NCI-H1105 treated with DMSO at 0.1 percent for 48 hours (cell line): Measurements from ENCODE around the gene LYRM9.
A peak's percentile ranks its signal among the peaks of the same experiment; 100 is the strongest.
"Not testable (repeated sequence)": the region's sequence is repeated elsewhere in the genome, so short reads cannot be mapped to it uniquely, and the experiment has no call there.

Experiments used
- DNase-seq: peaks from one replicate; lab custom pipeline; 2025; lab: John Stamatoyannopoulos, UW

The LYRM9 gene

DNA sequence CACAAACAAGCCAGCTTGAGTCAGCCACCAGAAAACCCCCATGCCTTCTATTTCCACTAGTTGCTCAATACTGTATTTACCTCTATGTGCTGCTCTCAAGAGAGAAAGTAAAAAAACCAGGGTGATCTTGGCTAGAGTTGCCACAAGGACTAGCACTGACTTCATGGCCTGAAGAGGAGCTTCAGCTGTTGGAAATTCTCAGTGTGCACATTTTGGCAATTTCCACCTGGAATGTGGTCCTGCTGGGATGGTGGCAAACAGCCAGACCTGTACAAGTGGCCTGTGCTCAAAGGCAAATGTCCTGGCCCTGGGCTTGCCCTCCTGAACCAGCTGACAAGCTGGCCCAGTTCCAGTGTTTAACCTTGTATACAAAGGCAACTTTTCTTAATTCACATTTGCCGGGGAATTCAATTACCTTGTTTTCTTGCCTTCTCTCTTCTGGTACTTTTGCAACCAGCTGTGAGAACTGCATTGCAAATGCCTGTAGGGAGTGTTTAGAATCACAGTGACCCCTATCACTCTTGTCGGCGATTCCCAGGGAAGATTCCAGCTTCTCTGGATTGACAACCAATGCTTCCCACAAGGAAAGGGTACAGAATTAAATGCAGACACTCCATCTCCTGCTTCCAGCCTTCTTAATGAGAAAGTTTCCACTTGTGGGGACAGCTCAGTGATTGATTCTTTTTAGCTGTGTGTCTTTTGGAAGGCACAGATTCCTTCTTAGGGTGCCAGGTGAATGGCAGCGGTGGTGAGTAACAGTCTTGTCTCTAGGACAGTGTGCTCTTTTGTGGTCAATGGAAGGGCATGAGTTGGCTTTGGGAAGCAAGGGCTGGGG is 53.4 kb downstream of the LYRM9 start:
- not testable (repeated sequence) for DNase-seq

DNA sequence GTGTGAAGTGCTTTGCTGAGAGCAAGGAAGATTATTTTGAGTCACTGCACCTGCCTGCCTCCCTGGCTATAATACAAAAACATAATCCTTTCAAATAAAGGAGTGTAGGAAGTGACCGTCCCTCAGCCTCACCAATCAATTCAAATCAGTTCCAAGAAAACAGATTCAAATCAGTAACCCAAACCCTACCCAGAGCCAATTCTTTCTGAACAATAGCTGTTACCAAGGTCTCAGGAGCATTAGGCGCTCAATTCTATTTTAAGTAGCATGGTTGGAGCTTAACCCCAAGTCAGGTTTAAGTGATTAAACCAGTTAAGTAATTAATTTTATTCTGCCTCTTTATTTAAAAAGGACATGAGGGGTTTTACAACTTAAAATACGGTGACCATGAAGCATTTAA is 54.6 kb downstream of the LYRM9 start:
- DNase-seq = not testable (repeated sequence)

DNA sequence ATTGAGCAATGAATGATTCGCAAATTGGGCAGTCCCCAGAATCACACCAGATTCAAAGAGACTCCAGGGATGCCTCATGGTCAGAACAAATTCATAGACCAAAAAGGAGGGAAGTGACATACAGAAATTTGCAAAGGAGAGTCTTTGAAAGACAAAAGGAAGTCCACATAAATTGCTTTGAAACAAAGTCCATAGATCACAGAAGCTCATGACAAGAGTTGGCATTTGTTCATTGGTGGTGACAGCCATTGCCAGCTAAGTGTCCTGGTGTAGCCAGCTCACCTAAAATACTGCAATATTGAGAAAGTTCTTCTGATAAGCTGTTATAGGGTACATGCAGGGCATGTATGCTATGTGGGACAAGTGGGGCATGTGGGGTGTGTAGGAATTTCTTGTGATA is 55.4 kb downstream of the LYRM9 start:
- not testable (repeated sequence) for DNase-seq

DNA sequence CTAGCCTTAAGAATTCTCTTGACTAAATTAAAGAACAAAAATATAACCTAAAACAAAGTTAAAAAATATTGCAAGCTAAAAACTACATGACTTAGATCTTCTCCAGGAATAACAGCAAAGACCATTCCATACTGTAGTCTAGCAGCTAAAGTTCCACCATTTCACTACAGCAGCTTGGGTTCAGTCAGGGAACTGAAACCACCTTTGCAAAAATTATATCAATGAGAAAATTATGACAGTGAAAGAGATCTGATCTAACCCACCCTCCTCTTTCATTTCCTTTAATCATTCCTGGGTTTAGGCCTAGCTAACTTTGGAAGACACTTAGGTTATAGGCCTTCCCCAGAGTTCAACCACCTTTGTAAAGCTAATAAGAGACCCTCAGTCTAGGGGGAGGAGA is 56.5 kb downstream of the LYRM9 start:
- no peak for DNase-seq

DNA sequence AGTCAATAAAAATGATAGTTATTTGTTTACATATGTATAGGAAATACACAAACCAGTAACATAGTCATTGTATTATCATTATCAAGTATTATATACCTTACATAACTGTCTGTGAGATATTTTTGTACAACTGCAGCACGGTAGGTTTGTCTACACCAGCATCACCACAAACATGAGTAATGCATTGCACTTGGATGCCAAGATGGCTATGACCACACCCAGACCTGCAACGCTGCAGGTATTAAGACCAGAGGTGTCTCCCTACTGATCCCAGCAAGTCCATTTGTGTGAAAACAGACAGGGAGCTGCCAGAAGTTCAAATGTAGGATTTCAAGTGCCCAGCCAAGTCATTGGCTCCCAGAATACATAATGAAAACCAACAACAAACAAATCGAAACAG is 58.6 kb downstream of the LYRM9 start:
- DNase-seq = no peak

DNA sequence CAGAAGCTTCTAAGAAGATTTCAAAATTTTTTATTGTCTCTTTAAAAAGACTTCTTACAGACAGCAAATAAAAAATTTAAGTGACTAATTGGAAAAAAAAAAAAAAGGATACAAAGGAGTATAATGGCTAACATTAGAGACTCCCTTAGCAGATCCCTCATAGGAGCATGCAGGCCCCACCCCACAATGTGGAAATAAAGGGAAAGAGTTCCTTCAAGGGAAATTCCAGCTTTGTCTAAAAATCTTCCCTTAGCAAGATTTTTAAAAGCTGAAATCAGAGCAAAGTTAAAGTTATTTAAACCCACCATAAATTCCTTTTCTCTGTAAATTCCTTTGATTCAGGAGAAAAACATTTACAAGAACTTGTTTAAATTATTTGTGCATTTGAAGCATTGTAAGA is 60.3 kb downstream of the LYRM9 start:
- DNase-seq = no peak

DNA sequence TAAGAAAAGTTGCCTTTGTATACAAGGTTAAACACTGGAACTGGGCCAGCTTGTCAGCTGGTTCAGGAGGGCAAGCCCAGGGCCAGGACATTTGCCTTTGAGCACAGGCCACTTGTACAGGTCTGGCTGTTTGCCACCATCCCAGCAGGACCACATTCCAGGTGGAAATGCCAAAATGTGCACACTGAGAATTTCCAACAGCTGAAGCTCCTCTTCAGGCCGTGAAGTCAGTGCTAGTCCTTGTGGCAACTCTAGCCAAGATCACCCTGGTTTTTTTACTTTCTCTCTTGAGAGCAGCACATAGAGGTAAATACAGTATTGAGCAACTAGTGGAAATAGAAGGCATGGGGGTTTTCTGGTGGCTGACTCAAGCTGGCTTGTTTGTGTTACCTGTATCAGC is 63.3 kb downstream of the LYRM9 start:
- DNase-seq = peak; percentile 25

DNA sequence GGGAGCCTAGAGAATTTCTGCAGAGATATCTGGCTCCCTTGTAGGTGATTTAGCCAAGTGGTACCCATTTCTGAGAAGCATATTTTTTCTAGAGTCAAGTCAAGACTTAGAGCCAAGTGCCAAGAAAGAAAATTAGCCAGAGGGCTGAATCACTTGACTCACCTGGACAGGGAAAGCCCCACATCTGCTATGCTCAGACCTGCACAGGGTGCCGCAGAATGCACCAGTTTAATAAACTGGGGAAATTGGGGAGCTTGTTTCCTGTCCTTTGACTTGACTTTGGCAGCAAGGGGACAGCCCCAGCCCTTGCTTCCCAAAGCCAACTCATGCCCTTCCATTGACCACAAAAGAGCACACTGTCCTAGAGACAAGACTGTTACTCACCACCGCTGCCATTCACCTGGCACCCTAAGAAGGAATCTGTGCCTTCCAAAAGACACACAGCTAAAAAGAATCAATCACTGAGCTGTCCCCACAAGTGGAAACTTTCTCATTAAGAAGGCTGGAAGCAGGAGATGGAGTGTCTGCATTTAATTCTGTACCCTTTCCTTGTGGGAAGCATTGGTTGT is 63.9 kb downstream of the LYRM9 start:
- DNase-seq = not testable (repeated sequence)
